ENCODE data around the gene MAP1LC3A. TPM values are rescaled to one million over a fixed set of nuclear protein-coding genes. Genes with fewer than 3 reads are reported as not detected.

The MAP1LC3A gene
- total RNA-seq, 1 donor from 2014 or later: 71.5 TPM

DNA sequence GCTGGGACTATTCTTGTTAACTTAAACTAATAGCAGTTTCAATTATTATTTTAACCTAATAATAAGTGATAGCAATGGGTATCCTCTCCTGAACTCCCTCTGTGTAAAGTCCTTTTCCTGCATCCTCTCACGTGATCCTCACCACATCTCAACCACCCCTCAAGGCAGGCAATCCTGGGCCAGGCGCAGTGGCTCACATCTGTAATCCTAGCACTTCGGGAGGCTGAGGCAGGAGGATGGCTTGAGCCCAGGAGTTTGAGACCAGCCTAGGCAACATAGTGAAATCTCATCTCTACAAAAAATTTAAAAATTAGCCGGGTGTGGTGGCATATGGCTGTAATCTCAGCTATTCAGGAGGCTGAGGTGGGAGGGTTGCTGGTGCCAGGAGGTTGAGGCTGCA, 23.7 kb downstream of the MAP1LC3A start:
- no peaks in the 10 kb centered on the region for H3K27me3 ChIP-seq
- peak in 1 of 2 donors; percentile 56 for DNase-seq (ENCODE audit: extremely low spot score in 2 of 2)
- TF ChIP-seq, protein P1, sequence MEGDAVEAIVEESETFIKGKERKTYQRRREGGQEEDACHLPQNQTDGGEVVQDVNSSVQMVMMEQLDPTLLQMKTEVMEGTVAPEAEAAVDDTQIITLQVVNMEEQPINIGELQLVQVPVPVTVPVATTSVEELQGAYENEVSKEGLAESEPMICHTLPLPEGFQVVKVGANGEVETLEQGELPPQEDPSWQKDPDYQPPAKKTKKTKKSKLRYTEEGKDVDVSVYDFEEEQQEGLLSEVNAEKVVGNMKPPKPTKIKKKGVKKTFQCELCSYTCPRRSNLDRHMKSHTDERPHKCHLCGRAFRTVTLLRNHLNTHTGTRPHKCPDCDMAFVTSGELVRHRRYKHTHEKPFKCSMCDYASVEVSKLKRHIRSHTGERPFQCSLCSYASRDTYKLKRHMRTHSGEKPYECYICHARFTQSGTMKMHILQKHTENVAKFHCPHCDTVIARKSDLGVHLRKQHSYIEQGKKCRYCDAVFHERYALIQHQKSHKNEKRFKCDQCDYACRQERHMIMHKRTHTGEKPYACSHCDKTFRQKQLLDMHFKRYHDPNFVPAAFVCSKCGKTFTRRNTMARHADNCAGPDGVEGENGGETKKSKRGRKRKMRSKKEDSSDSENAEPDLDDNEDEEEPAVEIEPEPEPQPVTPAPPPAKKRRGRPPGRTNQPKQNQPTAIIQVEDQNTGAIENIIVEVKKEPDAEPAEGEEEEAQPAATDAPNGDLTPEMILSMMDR (IDR thresholded peaks at IDR 0.05): no peak
- TF ChIP-seq POLR2A (IDR thresholded peaks at IDR 0.05): no peak
- no peak for TF ChIP-seq POLR2AphosphoS5 (IDR thresholded peaks at IDR 0.05; ENCODE audit: insufficient read depth in 1 of 2, low read depth in 1 of 2)
- H3K4me3 ChIP-seq: no peak overlapping the region
- H3K36me3 ChIP-seq: peaks cover 0 to 17% of the 10 kb centered on the region in 2 donors
- H3K4me1 ChIP-seq: peaks cover 40% of the 10 kb centered on the region
- intact Hi-C loops (cut with DNase I): no loop called here
- H3K27ac ChIP-seq: peak overlapping the region; percentile 85
- H3K9me3 ChIP-seq: no peaks in the 10 kb centered on the region

DNA sequence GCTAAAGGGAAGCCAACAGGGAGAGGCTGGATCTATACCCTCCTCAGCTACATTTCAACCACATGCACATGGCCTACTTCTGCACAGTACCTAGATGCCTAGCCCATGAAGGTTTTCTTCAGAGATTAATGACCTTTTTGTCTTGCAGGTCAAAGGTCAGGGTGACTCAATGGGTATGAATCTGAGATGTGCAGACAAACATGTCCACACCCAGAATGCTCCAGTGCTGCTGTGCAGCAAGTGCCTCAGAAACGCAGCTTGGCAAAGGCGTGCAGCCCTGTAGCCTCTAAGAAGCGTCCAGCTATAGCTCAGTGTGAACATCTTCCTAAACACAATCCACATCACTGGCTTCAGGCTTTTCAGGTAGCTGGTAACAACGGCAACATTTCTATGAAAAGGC, 24.4 kb downstream of the MAP1LC3A start:
- no peak for TF ChIP-seq POLR2AphosphoS5 (IDR thresholded peaks at IDR 0.05; ENCODE audit: insufficient read depth in 1 of 2, low read depth in 1 of 2)
- Histone ChIP-seq H3K27me3 (no peaks in the 10 kb centered on the region), H3K4me1 (peaks cover 40% of the 10 kb centered on the region), H3K27ac (no peak overlapping the region), H3K9me3 (no peaks in the 10 kb centered on the region), H3K4me3 (no peak overlapping the region), H3K36me3 (peaks cover 0 to 18% of the 10 kb centered on the region in 2 donors)
- intact Hi-C loops (cut with DNase I): no loop called here
- peak in 1 of 2 donors; percentile 71 for DNase-seq (ENCODE audit: extremely low spot score in 2 of 2)

DNA sequence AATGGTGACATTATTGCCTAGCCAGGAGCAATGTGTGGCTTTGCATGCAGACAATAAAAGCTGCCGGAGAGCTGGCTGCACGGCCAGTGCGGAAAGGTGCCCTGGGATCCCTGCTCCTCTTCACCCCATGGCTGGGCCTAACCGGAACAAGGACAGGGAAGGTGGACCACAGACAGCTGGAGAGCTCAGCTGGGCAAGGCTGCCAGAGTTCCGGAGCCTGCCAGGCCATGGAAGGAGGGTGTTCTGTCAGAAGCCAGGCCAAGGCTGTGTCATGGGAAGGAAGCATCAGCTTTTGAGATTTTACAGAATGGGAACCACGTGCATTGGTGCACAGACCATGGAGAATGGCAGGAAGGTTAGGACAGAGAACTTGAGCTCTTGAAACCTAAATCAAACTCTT, 25.0 kb downstream of the MAP1LC3A start:
- intact Hi-C loops (cut with DNase I): no loop called here
- peaks cover 40% of the 10 kb centered on the region for H3K4me1 ChIP-seq
- H3K9me3 ChIP-seq: no peaks in the 10 kb centered on the region
- no peak overlapping the region for H3K27ac ChIP-seq
- H3K36me3 ChIP-seq: peaks cover 0 to 18% of the 10 kb centered on the region in 2 donors
- peak in 1 of 2 donors; percentile 32 for DNase-seq (ENCODE audit: extremely low spot score in 2 of 2)
- no peaks in the 10 kb centered on the region for H3K27me3 ChIP-seq
- TF ChIP-seq, protein P1 (IDR thresholded peaks at IDR 0.05): no peak
- TF ChIP-seq POLR2A (IDR thresholded peaks at IDR 0.05): no peak
- TF ChIP-seq POLR2AphosphoS5 (IDR thresholded peaks at IDR 0.05; ENCODE audit: insufficient read depth in 1 of 2, low read depth in 1 of 2): no peak
- no peak overlapping the region for H3K4me3 ChIP-seq

DNA sequence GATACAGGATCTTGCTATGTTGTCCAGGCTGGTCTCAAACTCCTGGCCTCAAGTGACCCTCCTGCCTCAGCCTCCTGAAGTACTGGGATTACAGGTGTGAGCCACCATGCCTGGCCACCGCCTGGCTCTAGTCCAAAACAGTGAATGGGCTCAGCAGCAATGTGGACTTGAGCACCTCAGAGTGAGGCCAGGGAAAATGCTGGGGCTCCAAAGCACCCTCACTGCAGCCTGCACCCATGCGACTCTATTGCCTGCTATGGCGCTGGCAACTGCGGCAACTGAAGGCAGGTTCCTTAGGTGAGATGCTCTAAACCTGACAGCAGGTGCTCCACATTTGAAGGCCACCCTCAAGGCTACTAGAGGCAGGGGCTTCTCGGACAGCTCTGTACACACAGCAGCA, 26.5 kb downstream of the MAP1LC3A start:
- TF ChIP-seq POLR2A (IDR thresholded peaks at IDR 0.05) (no peak), POLR2AphosphoS5 (IDR thresholded peaks at IDR 0.05; ENCODE audit: insufficient read depth in 1 of 2, low read depth in 1 of 2) (no peak)
- TF ChIP-seq, protein P1 (IDR thresholded peaks at IDR 0.05): no peak
- Histone ChIP-seq H3K4me3 (no peak overlapping the region), H3K27ac (no peak overlapping the region), H3K4me1 (peaks cover 34% of the 10 kb centered on the region), H3K9me3 (no peaks in the 10 kb centered on the region), H3K27me3 (no peaks in the 10 kb centered on the region), H3K36me3 (peaks cover 0 to 18% of the 10 kb centered on the region in 2 donors)
- intact Hi-C loops (cut with DNase I): no loop called here
- peak in 1 of 2 donors; percentile 44 for DNase-seq (ENCODE audit: extremely low spot score in 2 of 2)

DNA sequence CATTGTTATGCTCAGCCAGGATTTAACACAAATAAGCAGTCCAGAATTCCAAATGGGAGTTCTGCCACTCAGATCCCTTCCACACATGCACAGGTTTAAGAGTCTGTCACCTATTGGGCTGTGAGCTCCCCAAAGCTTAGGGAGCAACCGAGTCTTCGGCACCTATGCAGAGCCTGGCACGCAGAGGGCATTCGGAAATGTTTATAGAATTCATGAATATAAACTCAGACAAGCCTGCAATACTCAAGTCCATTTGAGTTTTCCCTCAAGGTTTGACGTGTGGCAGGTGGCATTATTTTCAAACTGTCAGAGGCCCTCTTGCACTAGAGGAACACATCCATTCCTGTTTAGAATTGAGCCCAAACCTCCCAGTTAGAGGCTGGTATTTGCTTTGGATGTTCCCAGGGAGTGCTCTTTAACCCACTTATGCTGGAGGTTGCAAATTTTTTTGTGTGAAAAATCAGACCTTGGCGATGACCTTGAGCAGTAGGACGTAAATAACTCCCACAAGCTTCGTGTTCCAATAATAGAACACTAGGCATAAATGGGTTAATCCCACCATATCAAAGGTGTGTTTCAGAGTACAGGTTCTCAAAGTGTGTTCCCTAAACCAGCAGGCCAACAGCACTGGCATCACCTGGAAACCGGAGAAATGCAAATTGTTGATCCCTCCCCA, 28.1 kb downstream of the MAP1LC3A start:
- TF ChIP-seq POLR2AphosphoS5 (IDR thresholded peaks at IDR 0.05; ENCODE audit: insufficient read depth in 1 of 2, low read depth in 1 of 2) (no peak), POLR2A (IDR thresholded peaks at IDR 0.05) (no peak)
- TF ChIP-seq, protein P1 (IDR thresholded peaks at IDR 0.05): no peak
- Histone ChIP-seq H3K36me3 (peaks cover 0 to 18% of the 10 kb centered on the region in 2 donors), H3K27me3 (no peaks in the 10 kb centered on the region), H3K4me1 (peaks cover 20% of the 10 kb centered on the region), H3K27ac (no peak overlapping the region), H3K4me3 (no peak overlapping the region), H3K9me3 (no peaks in the 10 kb centered on the region)
- DNase-seq (ENCODE audit: extremely low spot score in 2 of 2): no peak
- intact Hi-C loops (cut with DNase I): no loop called here

Data from vagina (tissue), 2 donors.